Body of pancreas (tissue), 4 donors: Measurements from ENCODE around the gene TRPM2.

Experiments
- POLR2A ChIP-seq, 3 donors: fragments of 450-650 bp; IDR thresholded peaks; one replicate each; pipeline ENCODE4 v1.6.1; 2016; ENCODE audit warnings: antibody characterized with exemption in 3 of 3, mild to moderate bottlenecking in 2 of 3
- TF ChIP-seq, protein P1 (sequence below), 7 experiments: fragments of 450-650 bp in 4 of 7; fragments of 200-600 bp in 3 of 7; sonication (generic) in 3 of 7; IDR thresholded peaks; one replicate each; pipeline ENCODE4 v1.5.1; 2016 to 2019; ENCODE audit warnings: antibody characterized with exemption in 7 of 7

DNA sequence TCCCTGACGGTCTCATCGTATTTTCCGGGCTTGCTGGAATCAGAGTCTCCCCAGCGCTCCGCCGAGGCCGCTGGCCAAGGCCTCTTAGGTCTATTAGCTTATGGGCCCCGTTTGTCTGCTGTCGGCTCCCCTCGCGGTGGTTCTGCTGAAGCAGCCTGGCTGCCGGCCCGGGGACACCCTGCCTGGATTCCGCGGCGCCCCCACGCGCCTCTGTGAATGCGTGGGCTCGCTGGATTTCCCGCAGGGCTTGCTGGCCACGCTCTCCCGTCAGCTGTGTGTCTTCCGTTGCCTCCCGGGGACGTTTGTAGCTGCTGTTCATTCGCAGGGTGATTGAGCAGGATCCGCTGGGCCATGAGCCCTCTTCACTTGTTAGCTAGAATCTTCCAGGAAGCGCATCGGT lies 110.3 kb downstream of the TRPM2 start:
- TF ChIP-seq, protein P1, sequence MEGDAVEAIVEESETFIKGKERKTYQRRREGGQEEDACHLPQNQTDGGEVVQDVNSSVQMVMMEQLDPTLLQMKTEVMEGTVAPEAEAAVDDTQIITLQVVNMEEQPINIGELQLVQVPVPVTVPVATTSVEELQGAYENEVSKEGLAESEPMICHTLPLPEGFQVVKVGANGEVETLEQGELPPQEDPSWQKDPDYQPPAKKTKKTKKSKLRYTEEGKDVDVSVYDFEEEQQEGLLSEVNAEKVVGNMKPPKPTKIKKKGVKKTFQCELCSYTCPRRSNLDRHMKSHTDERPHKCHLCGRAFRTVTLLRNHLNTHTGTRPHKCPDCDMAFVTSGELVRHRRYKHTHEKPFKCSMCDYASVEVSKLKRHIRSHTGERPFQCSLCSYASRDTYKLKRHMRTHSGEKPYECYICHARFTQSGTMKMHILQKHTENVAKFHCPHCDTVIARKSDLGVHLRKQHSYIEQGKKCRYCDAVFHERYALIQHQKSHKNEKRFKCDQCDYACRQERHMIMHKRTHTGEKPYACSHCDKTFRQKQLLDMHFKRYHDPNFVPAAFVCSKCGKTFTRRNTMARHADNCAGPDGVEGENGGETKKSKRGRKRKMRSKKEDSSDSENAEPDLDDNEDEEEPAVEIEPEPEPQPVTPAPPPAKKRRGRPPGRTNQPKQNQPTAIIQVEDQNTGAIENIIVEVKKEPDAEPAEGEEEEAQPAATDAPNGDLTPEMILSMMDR (IDR thresholded peaks at IDR 0.05) = no peak
- no peak for TF ChIP-seq POLR2A (IDR thresholded peaks at IDR 0.05)
